Hepatocyte (in vitro differentiated cells): ENCODE results near the gene AKAP13.

Experiments
- EZH2 ChIP-seq: fragments of 200-600 bp; sonication (generic); IDR thresholded peaks from 2 replicates; pipeline ENCODE4 v1.6.1; 2016; ENCODE audit warnings: antibody characterized with exemption, mild to moderate bottlenecking, borderline replicate concordance
- EZH2phosphoT487 ChIP-seq: fragments of 200-600 bp; sonication (generic); IDR thresholded peaks from one replicate; pipeline ENCODE4 v1.6.1; 2018; ENCODE audit warnings: antibody characterized with exemption, mild to moderate bottlenecking, low read depth, moderate library complexity; ENCODE audit not compliant: unreplicated experiment, severe bottlenecking
- TF ChIP-seq, protein P1 (sequence below): fragments of 200-600 bp; sonication (generic); IDR thresholded peaks from 2 replicates; pipeline ENCODE4 v1.5.1; 2016; ENCODE audit warnings: antibody characterized with exemption, mild to moderate bottlenecking; ENCODE audit not compliant: poor library complexity

DNA sequence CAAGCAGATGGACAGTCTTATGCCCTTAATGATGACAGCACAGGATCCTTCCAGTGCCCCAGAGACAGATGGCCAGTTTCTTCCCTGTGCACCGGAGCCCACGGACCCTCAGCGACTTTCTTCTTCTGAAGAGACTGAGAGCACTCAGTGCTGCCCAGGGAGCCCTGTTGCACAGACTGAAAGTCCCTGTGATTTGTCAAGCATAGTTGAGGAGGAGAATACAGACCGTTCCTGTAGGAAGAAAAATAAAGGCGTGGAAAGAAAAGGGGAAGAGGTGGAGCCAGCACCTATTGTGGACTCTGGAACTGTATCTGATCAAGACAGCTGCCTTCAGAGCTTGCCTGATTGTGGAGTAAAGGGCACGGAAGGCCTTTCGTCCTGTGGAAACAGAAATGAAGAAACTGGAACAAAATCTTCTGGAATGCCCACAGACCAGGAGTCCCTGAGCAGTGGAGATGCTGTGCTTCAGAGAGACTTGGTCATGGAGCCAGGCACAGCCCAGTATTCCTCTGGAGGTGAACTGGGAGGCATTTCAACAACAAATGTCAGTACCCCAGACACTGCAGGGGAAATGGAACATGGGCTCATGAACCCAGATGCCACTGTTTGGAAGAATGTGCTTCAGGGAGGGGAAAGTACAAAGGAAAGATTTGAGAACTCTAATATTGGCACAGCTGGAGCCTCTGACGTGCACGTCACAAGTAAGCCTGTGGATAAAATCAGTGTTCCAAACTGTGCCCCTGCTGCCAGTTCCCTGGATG, 198.7 kb downstream of the AKAP13 start:
- TF ChIP-seq, protein P1, sequence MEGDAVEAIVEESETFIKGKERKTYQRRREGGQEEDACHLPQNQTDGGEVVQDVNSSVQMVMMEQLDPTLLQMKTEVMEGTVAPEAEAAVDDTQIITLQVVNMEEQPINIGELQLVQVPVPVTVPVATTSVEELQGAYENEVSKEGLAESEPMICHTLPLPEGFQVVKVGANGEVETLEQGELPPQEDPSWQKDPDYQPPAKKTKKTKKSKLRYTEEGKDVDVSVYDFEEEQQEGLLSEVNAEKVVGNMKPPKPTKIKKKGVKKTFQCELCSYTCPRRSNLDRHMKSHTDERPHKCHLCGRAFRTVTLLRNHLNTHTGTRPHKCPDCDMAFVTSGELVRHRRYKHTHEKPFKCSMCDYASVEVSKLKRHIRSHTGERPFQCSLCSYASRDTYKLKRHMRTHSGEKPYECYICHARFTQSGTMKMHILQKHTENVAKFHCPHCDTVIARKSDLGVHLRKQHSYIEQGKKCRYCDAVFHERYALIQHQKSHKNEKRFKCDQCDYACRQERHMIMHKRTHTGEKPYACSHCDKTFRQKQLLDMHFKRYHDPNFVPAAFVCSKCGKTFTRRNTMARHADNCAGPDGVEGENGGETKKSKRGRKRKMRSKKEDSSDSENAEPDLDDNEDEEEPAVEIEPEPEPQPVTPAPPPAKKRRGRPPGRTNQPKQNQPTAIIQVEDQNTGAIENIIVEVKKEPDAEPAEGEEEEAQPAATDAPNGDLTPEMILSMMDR: no peak
- TF ChIP-seq EZH2phosphoT487 (no peak), EZH2 (no peak)
